Mammary epithelial cell (primary cell): Measurements from ENCODE around the gene CCT8L2.
"Not testable (repeated sequence)": the region's sequence is repeated elsewhere in the genome, so short reads cannot be mapped to it uniquely, and the experiment has no call there.

Experiments
- EZH2 ChIP-seq: IDR thresholded peaks from 2 replicates; pipeline ENCODE4 v1.6.1; 2012; ENCODE audit warnings: low read length, inconsistent platforms, borderline replicate concordance
- TF ChIP-seq, protein P1 (sequence below), 2 donors: IDR thresholded peaks in 1 of 2; conservative IDR thresholded peaks in 1 of 2; 2 replicates each; pipeline ENCODE4 v1.5.1; 2011 to 2012; ENCODE audit warnings: inconsistent platforms in 2 of 2, low read length in 2 of 2, mild to moderate bottlenecking in 2 of 2, control low read depth in 1 of 2, low read depth in 1 of 2; ENCODE audit not compliant: insufficient read depth in 1 of 2; ENCODE audit errors: extremely low read depth in 1 of 2

DNA sequence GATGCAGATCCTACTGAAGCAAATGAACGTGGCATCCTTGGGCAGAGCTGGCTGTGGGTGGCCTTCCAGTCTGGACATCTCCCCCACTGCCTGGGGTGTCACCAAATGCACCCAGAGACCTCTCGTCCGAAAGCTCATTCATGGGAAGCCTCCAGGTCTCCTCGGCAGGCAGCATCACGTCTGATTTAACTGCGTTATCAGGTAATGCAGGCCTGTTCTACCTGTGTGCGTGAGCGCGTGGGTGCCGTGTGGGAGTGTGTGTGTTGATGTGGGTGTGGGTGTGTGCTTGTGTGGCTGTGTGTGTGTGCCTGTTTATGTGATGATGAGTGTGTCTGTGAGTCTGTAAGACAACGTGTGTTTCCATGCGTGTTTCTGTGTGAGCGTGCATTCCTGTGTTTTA is 35.1 kb downstream of the CCT8L2 start:
- TF ChIP-seq, protein P1, sequence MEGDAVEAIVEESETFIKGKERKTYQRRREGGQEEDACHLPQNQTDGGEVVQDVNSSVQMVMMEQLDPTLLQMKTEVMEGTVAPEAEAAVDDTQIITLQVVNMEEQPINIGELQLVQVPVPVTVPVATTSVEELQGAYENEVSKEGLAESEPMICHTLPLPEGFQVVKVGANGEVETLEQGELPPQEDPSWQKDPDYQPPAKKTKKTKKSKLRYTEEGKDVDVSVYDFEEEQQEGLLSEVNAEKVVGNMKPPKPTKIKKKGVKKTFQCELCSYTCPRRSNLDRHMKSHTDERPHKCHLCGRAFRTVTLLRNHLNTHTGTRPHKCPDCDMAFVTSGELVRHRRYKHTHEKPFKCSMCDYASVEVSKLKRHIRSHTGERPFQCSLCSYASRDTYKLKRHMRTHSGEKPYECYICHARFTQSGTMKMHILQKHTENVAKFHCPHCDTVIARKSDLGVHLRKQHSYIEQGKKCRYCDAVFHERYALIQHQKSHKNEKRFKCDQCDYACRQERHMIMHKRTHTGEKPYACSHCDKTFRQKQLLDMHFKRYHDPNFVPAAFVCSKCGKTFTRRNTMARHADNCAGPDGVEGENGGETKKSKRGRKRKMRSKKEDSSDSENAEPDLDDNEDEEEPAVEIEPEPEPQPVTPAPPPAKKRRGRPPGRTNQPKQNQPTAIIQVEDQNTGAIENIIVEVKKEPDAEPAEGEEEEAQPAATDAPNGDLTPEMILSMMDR (conservative IDR thresholded peaks at IDR 0.05 in 1 of 2, IDR thresholded peaks at IDR 0.05 in 1 of 2; ENCODE audit: extremely low read depth in 1 of 2, insufficient read depth in 1 of 2, low read depth in 1 of 2, low read length in 2 of 2), result not testable (repeated sequence)
- TF ChIP-seq EZH2, result not testable (repeated sequence)
